LHCN-M2 (cell line): ENCODE measurements around the gene FNTB. TPM values are rescaled to one million over a fixed set of nuclear protein-coding genes. Genes with fewer than 3 reads are reported as not detected.

ENCODE experiments used
- DNase-seq: peaks from one replicate; pipeline ENCODE4 v3.0.0-alpha.2; 2012; ENCODE audit warnings: low read depth
- polyA plus RNA-seq: library from polyadenylated mRNA; unstranded; fragments of >200 nt; gene quantifications from one replicate; pipeline ENCODE4 v1.2.1, GENCODE V29; 2012; ENCODE audit warnings: missing spikeins
- total RNA-seq: library from RNA; depleted of rRNA; stranded (reverse); fragments of >200 nt; gene quantifications from 2 replicates; pipeline ENCODE4 v1.2.3, GENCODE V29; 2014; rRNA removed

The FNTB gene, protein sequence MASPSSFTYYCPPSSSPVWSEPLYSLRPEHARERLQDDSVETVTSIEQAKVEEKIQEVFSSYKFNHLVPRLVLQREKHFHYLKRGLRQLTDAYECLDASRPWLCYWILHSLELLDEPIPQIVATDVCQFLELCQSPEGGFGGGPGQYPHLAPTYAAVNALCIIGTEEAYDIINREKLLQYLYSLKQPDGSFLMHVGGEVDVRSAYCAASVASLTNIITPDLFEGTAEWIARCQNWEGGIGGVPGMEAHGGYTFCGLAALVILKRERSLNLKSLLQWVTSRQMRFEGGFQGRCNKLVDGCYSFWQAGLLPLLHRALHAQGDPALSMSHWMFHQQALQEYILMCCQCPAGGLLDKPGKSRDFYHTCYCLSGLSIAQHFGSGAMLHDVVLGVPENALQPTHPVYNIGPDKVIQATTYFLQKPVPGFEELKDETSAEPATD
- 13.9 and 17.4 TPM in 2 replicates for total RNA-seq
- polyA plus RNA-seq = 12.8 TPM

DNA sequence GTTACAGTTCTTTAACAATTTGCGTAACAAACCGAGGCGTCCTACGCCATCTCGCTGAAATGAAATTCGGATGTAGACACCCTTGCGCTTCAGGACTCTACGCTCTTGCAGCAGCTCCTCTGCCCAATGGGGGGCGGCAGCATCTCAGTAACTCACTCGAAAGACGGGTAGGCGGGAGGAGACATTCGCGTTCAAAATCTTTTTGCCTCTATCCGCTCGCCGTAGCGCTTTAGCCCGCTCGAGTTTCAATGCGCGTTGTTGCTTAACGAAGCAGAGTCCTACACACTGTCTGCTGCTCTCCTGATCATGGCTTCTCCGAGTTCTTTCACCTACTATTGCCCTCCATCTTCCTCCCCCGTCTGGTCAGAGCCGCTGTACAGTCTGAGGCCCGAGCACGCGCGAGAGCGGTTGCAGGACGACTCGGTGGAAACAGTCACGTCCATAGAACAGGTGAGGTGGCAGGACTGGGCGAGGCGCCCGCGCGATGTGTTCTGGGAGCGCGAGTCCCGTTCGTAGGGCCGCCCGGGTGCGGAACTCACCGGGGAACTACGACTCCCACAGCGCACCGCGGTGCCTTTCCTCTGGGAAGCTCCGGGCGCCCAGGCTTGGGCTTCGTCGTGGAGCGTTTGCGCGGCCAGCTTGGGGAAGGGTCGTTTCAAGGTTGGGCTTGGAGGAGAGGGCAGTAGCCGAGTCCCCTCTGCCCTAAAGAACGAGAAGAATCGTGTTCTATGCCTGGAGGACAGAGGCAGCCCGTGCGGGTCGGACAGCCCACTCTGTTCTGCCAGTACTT is at the start of gene FNTB:
FNTB (plus strand) TSS at position 248 of the 790 bp plus-strand sequence; CDS start at position 307, 59 bp downstream.
- peak; percentile 96 for DNase-seq

DNA sequence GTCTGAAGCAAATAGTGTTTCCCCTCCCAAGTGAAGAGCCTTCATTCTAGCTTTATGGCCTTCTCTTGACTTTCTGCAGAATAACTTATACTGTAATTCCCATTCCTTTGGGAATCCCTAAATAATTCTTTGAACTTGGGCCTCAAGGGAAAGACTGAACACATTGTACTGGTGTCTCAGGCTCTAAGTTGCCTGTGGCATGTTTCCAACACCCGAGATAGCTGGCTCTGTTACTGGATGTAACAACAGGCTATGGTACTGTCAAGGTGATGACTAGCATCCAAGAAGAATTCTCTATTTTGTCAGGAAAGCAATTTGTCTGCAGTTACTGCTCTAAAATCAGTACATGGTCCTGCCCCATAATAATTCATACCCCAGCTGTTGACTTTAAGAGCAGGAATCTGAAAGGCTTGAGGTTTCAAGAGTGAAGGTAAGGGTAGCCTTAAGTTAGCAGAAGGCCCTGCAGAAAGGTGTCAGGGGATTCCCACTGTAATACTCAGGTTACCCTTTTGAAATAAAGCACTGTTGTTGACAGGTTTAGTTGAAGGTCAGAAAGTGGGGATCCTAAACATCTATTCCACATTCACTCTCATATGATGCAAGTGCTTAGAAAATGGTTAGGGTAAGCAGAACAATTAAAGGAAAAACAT is 49.4 kb upstream of the FNTB start:
- DNase-seq = peak; percentile 37

DNA sequence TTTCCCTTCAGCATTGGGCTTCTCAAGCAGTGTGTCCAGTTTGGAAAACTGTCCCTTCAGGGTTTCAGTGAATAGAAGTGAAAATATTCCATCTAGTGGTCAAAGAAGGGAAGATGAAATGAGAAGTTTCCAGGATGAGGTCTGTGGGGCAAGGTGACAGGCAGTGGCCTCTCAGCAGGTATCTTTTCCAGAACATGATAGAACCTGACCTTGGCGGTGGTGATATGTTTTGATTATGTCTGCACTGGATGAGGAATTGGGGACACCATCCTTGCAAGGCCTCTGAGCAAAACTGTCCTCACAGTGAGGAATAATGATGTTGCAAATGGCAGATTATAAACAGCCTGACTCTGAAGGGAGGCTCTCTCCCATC is 48.9 kb upstream of the FNTB start:
- DNase-seq = peak; percentile 38

DNA sequence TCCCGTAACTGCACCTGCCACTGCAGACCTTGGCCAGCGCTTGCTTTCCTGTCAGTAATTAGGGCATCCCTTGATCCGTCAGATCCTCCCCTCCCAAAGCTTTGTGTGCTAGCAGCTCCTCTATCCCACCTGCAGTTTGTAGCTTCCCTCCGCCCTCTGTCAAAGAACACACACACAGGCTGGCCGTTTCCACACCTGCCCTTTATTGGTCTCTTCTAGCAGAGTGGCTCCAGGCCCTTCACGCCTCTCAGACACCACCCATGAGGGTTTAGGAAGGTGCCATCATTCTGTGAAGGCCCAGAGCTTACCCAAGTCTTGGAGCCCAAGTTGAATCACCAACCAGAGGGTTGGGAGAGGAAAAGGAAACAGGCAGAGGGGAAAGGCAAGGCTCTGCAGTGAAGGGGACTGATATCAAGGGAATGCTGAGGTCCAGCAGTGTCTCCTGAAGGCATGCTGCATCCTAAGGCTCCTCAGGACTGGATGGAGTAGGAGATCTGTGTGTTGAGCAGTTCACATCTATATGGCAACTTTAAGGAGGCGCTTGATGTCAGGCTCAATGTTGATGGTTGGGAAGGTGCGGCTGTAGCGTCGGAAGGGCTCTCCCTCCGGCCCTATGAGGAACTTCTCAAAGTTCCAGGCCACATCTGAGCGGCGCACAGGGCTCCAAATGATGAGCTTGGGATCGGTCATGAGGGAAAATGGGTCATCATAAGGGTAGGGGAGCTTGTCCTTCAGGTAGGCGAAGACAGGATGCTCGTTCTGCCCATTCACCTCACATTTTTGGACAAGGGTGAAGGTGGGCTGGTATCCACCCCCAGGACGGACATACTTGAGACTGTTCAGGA is 47.5 kb upstream of the FNTB start:
- no peak for DNase-seq

DNA sequence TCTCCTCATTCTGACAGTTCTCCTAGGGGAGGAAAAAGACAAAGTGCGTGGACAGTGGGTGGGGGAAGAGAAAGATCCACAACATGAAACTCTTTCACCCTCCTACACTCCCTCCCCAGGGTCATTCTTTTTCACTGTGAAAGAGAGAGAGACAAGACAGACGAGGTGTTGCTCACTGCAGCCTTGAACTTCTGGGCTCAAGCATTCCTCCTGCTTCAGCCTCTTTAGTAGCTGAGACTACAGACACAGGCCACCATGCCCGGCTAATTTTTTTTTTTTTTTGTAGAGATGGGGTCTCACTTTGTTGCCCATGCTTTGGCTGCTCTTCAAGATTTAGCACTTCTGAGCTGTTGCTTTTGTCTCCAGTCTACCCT is 46.9 kb upstream of the FNTB start:
- no peak for DNase-seq

DNA sequence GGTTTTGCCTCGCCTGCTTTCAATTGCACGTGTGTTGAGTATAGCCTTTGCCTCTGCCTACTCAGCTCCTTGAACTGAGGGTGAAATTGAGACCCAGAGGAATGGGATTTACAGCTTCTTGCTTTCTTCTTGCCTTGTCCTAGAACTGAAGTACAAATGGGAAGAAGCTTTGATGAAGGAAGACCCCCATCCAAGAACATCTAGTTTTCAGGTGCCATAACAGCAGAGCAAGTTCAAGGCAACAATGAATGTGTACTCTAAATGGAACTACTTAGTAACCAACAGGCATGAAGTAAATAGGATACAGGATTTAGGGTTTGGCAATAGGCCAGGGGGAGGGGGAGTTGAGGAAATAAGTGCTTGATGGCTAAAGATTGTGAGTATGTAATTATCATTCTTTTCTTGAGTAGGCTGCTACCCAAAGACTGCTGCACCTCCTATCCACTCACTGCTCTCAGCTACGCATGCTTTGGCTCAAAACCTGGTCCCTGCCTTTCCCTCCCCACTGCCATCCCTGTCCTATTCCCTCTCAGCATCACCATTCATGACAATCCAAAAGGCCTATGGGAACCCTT is 46.3 kb upstream of the FNTB start:
- DNase-seq = no peak

DNA sequence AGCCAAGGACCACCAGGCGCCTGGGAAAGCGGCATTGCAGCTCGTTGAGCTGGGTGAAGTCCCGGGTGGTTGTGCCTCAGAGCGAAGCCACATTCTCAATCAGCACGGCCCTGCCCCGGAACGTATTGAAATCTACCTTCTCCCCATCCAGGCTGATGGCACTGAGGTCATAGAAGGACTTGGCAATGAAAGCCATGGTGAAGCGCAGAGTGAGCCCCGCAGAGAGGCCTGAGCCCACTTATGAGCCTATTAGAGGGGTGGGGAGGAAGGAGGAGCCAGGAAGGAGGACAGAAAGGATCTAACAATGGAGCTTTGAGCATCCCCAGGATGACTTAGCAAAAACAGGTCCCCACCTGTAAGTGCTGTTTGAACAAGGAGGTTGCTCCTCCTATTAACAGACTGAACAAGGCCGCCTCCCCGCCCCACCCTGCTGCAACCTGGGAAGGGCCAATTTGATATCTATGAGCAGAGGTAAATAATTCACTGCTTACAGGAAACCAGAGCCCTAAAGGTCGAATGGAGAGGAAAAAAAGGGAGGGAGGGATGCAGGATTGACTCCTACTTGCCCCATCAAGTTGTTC is 44.1 kb upstream of the FNTB start, which contains the start of gene GPX2:
GPX2 (minus strand) TSS at position 215 of the 581 bp plus-strand sequence; CDS start at position 196, 19 bp downstream.
- no peak for DNase-seq

DNA sequence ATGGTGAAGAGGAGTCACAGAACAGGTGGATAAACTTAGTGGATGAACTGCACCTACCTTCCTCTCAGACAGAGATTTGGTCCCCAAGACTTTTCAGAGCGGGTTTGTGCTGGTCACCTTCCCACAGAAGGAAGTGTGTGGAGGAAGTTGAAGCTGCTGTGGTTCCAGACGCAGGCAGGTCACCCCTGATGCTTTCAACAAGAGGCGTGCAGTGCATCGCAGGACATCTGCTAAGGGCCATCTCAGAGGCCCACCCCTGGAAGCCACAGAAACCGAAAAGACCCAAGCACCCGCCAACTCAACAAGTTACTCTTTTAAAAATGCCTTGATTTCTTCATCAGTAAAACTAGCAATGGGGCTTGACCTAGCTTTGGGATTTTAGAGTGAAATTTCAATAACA is 43.1 kb upstream of the FNTB start:
- no peak for DNase-seq

DNA sequence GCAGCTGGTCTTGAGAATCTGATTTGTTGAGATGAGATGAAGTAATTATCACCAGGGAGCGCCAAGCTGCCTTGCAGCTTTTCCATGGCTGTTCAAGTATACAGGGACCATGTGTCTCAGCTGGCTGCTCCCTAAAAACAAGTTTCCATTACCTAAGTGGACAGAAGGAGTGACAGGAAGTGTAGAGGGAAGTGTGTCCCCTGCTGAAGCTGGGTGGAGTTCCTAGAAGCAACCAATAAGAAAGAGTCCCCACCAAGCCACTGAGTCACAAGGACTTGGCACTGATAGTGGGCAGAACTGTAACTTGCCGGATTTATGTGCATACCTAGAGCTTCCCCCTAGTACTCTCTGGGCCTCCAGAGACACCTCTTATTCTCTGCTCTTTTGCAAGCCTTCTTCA is 42.7 kb upstream of the FNTB start:
- no peak for DNase-seq

DNA sequence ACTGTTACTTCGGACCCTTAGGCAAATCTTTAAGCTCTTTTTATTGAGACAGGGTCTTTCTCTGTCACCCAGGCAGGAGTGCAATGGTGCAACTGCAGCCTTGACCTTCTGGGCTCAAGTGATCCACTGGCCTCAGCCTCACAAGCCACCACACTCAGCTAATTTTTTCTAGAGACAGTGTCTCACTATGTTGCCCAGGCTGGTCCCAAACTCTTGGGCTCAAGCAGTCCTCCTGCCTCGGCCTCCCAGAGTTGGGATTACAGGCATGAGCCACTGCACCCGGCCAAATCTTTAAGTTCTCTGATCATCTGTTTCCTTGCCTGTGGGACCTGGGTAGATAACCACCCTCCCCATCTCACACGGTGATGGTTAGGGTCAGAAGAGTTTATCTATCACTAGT is 41.8 kb upstream of the FNTB start:
- no peak for DNase-seq

DNA sequence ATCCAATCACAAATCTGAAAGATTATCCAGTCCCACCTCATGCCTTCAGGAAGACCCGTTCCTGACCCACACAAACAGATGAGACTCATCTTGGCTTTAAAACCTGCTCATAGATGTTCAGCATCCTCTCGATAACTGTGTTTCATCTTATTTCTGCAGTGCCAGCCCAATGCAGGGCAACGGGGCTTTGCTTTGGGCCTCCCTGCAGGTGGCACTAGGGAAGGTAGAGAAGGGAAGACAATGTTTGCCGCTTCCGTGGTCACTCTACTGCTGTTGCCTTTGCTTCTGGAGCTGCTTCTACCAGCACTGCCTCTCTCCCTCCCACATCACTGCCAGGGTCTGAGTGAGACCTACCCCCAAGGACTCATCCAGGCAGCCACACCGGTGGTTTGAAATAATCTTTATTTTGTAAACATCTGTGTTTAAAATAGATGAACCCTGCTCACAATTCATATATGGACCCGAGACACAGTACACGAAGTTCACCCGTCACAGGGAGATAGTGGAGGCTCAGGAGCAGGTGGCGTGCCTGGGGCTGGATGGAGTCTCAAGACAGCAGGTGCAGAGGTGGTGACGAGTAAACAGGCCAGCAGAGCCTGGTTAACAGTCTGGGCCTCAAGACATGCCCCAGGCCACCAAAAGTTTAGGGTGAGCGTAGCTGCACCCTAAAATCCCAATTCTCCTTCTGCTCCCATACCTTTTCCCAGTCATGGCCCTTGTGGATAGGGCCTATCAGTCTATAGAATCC is 41.1 kb upstream of the FNTB start:
- no peak for DNase-seq

DNA sequence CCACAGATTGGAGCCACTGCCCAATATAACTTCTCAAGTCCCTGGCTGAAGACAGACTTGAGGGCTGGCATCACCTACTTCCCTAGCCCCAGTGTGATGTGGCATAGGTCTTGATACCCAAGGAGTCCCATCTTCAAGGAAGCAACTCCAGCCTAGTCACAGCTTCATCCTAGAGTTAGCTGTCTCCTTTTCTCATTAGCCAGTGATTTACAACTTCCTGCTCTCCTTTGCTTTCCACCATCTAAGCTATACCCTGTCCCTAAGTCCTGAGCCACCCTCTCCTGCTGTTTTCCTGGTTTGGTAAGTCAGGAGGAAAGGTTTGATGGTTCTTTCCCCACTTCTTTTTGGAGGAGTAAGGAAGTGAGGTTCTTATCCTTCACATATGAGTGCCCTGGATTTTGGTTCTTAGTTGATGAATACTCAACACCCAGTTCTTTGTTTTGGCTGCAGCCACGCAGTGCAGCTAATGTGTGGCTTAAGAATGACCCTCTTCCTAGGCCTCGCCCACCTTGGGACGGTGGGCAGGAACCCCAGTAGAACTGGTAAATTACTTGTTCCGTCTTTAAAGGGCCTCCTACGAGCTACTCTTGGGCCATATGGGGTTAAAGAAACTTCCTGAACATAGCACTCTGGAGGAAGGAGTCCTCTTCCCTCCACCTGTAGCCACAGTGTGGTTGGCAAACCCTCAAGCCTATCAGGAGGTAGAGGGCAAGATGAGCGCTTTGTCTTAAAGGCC is 40.2 kb upstream of the FNTB start:
- no peak for DNase-seq

DNA sequence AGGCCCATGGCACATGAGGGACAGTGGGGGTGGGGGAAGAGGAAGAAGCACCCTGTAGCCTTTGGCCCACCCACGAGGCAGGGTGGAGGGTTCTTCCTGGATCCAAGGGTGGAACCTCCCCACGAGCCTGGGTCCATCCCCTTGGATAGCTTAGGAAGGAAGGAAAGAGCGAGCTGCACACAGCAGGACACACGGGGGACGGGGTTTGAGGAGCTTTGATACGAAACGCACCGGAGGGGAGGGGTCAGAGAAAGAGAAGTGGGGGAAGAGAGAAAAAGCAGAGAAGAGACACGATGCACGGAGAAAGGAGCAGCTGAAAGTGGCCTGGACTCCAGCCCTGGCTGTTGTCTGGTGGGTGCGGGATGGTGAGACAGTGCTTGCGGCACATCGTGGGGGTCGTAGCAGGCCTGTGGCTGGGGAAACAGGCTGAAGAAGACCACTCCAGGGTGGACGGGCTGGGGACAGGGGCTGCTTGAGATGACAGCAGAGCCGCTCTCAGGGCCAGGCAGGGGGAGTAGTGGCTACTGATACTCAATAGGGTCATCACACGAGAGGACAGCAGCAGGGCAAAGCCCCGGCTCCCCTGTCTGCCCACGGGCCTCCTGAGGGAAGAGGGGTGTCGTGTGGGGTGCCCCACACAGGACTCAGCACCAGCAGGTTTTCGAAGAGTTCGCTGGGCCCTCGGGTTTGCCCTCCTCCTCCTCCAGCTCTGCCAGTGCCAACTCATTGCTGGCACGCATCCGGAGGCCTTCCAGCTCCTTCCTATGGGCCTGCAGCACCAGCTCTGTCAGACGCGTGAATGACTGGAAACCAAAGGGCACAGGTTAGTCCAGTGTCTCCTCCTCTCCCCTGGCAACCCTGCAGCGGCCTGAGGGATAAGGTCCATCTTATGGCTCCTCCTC is 38.7 kb upstream of the FNTB start:
- DNase-seq = no peak

DNA sequence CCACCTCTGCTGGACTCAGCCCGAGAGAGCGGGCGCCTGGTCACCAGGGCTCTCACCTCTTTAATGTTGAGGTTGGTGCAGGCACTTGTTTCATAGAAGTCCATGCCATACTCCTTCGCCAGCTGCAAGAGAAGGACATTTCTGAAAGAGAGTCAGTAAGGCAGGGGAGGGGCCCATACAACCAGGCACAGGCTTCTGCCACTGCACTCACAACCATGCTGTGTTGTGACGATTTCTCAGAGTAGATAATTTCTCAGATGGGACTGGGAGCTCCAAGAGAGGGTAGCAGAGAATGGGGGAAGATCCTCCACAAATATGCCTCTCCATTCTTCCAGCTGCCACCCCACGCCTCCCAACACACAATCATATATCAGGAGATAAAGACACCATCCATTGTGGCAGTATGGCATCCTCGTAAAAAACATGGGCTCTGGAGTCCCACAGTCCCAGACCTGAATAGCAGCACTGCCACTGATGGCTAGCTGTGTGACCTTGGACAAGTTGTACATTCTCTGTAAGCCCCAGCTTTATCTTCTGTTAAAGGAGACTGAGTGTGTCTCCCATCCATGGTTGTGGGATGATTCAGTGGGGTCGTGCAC is 38.0 kb upstream of the FNTB start:
- DNase-seq = no peak

DNA sequence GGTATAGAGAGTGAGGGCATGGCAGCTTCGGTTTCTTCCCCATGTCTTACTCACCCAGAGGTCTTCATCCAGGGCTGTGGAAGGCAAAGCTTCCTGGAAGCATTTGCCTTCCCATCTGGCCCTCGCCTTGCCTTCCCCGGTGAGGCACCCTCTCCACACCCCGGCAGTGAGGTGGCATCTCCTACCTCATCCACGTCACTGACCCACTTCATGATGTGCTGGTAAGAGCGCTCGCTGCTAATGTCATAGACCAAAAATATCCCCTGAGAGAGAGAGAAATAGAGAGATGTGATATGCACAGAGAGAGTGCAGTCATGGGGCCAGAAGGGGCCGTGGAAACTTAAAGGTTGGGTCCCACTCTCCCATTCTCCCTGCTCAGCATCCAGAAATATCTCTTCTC is 35.8 kb upstream of the FNTB start:
- DNase-seq = no peak

DNA sequence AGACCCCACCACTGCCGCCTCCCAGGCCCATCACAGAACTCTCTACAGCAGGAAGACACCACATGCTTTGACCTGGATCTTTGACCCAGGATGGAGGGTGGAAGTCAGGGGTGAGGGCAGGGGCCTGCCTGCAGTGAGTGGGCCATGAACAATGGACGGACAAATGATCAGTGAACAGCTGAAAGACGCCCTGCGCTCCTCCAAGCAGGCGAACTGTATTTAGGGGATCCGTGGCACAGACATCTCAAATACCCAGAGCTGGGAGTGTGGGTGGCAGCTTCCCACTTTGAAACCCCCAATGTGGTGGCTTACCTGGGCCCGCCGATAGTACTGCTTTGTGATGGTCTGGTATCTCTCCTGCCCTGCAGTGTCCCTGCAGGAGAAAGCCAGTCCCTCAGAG is 35.4 kb upstream of the FNTB start:
- no peak for DNase-seq

DNA sequence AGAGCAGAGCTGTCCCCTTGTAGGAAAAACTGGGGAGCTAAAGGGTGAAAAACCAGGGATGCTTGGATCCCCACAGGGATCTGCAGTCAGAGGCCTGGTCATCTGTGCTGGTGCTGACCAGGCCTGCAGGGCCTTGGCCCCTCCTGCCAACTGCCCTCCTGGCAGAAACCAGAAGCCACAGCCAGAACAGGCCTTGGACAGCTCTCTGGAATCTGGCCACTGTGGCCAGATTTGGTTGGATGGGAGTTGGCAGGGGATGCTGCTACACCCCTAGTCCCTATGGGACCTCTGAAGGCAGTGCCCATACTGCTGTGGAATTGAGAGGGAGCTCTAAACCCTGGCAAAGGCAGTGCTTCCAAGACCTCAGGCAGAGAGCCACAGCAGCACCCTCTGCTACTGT is 35.0 kb upstream of the FNTB start:
- no peak for DNase-seq
